NCI-H187 treated with DMSO at 0.1 percent for 48 hours (cell line): Measurements from ENCODE around the gene FCF1.

Experiments used
- DNase-seq: peaks from one replicate; lab custom pipeline; 2025; lab: John Stamatoyannopoulos, UW

The FCF1 gene, protein sequence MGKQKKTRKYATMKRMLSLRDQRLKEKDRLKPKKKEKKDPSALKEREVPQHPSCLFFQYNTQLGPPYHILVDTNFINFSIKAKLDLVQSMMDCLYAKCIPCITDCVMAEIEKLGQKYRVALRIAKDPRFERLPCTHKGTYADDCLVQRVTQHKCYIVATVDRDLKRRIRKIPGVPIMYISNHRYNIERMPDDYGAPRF

GRCh38 chr14:74712499-74713394 lies at the start of gene FCF1, which contains the start of gene AREL1:
FCF1 (plus strand) TSS chr14:74713144; CDS start chr14:74713198, 54 bp downstream.
AREL1 (minus strand) TSS chr14:74713080; CDS start chr14:74685615, 27,465 bp downstream.
- DNase-seq: no peak

DNA sequence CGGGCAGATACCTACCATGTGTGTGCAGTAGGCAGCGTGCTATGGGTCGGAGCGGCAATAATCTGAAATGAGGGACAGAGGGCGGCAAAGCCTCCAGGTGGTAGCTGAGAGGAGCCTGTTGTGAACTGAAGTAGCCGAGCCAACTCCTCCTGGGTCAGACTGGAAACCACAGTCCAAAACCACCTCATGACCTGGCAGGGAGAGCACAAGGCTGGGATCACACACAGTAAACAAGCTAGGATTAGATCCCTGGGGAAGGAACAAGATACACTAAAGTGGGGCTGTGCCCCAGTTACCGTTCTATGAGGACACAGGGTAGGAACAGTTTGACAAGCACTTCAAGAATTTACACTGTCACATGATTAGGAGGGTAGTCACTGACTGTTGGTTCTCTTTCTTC lies 49.1 kb upstream of the FCF1 start:
- DNase-seq: no peak

- no peak for DNase-seq
These were observed 48.2 kb upstream of the FCF1 start for GRCh38 chr14:74664717-74665116.

DNA sequence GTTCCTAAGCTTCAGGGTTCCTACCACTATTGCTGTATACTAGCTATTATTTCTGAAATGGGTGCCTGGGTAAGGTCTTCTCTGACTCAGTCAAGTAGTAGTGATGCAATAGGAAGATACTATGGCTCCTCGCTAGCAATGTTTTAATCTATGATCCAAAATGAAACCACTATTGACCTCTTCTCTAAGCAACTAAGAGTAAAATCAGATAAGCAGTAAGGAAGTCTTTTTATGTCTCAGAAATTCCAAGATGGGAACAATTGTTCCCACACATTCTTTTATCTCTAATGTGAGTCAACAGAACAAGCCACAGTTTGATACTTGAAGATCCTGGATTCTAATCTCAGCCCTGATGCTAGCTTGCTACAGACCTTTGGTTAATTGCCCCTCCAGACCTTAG lies 45.2 kb upstream of the FCF1 start:
- DNase-seq: no peak

DNA sequence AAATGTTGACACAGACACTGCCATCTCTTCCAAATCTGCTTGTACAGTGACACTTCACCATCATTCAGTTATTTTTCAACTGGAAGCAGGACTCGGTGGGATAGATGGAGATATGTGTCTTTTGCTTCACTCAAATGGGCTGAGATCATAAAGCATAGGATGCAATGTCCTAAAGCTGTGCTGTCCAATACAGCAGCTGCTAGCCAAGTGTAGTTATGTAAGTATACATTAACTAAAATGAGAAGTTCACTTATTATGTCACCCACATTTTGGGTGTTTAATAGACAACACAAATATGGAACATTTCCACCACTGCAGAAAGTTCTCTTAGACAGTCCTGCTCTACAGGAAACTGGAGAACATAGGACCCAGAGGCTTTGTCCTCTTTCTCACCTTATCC lies 43.7 kb upstream of the FCF1 start:
- DNase-seq: no peak

DNA sequence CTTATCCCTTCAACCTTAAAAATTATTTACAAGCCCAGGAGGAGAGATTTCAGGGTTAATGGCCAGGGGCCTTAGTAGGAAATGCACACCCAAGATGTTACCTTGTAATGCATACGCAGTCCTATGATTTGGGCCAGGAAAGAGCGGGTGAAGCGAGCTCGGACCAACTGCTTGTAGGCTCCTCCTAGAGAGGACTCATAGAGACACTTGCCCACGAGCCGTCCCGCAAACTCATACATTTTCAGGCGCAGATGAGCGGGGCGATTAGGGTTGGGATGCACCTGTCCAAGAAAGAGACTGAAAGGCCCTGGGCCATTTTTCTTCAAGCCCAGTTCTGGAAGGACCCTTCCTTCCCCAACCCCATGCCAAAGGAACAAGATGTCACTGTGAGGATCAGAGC lies 43.1 kb upstream of the FCF1 start:
- no peak for DNase-seq

GRCh38 chr14:74670726-74671411 lies 42.1 kb upstream of the FCF1 start:
- DNase-seq: no peak

DNA sequence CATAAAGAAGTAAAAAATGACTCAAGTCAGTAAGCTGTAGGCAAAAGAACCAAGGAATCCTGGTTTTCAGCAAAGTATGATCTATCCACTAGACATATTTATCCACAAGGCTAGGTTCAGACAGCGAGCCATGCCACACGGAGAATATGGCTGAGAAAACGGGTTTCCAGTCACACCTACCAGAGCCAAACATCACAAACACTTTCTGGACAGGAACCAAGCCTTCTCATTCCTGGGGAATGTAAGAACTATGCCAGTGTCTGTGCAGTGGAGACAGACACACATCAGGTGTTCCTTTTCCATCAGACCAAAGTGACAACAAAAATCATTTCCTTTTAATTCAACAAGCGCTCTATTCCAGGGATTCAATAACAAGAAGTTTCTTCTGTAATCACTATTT lies 41.2 kb upstream of the FCF1 start:
- DNase-seq: no peak

DNA sequence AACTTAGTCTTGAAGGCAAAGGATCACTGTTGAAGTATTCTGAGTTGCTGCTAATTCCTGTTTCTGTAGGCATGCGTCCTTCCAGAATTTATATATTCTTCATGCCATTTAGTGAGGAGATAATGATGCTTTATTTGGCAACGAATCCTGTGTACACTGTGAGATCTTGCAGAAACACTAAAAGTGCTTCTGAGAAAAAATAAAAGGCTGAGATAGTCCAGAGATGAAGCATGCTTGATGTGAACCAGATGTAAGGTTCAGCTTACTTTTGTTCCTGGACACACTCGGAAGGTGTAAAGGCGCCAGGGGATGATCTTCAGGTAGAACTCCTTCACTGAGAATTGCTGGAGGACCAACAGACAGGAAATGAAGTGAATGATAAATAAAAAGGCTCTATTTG lies 39.2 kb upstream of the FCF1 start:
- no peak for DNase-seq

DNA sequence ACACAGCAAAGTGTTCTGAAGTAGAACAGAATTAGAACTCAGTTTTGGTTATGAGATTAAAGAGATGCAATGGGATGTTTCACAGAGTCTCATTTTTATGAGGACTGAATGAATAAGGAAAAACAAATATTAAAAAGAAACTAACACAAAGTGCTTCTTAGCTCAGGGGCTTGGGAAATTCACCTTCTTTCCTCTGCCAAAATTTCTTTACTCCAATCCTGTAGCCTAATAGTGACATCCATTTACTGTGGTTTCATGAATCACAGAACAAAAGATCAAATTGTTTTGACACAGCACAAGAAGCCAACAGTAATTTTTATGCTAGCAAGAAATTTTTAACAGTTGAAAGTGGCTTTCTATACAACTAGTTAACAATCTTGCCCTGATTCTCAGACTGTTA lies 37.7 kb upstream of the FCF1 start:
- DNase-seq: no peak

GRCh38 chr14:74682169-74682952 lies 30.6 kb upstream of the FCF1 start:
- DNase-seq: no peak

- no peak for DNase-seq
These were observed 29.5 kb upstream of the FCF1 start for GRCh38 chr14:74683406-74683805.

DNA sequence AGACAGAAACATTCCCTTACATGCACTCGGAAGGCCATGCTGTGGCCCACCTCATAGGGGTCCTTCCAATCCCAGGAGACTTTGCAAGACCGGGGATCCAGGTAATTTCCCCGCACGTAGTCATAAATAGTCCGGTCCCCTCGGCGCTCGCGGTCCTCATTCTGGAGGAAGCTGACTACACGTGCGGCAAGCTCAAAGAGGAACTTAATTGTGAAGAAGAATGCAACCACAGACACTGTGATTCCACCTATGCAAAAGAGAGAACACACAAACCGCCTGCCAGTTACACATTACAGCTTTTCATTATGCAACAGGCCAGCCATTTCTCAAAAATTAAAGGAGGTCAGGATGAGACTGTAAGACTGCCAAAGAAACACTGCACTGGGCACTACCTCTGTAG lies 28.5 kb upstream of the FCF1 start:
- no peak for DNase-seq

DNA sequence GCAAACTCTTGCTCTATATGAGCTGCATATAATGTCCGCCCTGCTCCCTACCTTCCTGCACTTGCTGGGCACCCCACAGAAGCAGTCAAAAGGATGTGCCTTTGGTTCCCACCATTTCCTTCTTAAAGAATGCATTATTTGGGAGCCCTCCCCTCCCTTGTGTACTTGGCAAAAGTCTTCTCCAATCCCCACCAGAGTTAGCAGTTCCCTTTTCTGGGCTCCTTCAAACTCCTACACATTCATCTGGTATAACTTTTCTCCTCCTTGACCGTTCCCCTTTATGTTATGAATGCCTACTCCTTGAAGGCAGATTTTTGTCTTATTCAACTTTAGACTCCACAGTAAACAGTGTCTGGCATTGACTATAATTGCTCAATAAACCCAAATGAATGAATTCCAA lies 27.9 kb upstream of the FCF1 start:
- no peak for DNase-seq

DNA sequence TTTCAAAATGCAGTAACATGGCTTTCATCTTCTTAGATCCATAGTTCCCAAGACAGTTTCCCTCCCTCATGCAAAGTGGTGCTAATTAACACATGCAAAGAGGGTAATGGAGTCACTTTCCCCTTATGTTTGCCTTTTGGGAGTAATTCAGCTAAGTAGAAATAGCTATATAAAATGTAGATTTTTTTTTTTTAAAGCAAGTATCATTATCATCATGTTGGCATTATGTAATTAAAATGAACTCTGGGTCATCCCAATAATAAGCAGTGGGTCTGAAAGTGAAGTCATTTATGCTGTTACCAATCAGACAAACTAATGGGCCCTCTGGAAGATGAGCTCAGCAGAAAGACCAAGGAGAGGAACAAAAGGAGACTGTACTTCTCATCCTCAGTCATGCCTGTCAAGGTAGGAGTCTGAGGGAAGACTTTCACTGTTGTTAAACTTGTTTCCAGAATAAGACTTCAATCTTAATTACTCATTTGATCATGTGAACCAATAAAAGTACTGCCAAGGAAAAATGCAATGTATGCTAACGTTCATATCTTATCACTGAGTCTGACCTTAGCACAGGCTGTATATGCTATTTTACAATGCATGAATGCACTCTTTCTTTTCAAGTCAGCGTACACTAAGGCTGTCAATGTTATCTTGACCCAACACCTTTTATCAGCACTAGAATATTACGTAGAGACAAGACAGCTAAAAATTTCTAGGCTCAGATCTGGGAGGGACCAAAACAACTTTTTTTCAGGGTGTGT lies 26.8 kb upstream of the FCF1 start:
- no peak for DNase-seq

GRCh38 chr14:74691456-74691855 lies 21.5 kb upstream of the FCF1 start:
- no peak for DNase-seq

DNA sequence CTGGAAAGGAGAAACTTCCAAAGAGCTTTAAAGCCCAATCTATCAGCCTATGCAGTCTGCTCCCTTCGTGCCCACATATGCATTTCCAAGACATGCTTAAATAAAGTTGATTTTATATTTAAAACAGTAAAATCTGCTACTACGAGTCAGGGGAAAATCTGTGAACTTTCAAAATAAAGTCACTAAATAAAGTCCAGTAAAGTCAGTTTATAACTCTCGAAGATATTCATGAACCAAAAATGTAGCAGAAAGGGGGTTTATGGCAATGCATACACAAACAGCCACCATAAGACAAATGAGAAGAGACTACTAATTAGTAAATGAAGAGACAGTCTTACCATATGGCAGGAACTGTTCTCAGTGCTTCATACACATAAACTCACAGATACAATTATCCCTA lies 19.8 kb upstream of the FCF1 start:
- DNase-seq: no peak

DNA sequence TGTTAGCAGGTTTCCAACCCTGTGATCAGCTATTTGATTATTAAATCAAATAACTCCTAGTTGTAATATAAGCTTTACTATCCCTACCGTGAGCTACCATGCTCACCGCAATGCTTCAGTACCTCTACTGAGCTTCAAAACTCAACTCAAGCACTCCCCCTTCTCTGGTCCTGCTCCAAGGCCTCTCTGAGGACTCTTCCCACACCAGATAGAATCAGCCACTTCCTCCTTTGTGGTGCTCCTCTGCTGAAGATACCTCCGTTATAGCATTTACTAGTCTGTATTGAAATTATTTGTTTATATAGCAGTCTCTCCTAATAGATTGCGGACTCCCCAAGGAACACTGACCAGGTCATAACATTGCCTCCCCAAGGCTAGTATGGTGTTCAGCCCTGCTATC lies 17.5 kb upstream of the FCF1 start:
- no peak for DNase-seq

GRCh38 chr14:74697011-74697410 lies 15.9 kb upstream of the FCF1 start:
- no peak for DNase-seq

GRCh38 chr14:74697543-74697942 lies 15.4 kb upstream of the FCF1 start:
- DNase-seq: no peak

DNA sequence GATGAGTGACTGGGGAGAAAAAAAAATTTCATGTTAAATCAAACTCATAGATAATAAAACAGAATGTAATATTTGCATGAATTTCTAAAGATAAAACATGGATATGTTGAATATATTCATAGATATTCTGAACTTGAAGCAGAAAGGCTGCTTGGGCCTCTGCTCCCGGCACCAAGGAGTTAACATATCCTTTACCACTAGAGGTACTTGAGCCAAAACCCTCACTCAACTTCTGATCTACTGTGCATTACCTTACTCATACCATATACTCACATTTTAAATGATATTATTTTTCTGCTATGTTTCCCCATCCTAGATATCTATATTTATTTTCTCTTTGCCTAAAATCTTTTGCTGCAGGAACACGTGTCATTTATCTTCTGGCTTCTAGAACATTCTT lies 15.0 kb upstream of the FCF1 start:
- no peak for DNase-seq
